HEK293 (cell line): Measurements from ENCODE around the gene GARIN6.

ENCODE experiments used
- CTCF ChIA-PET: fragments of 350-600 bp; formaldehyde crosslinking; extraction: SDS; loops from one replicate; lab custom pipeline; 2021; ENCODE audit warnings: antibody characterized with exemption; lab: Yijun Ruan, JAX
- POLR2A ChIA-PET: fragments of 300-600 bp; formaldehyde crosslinking; extraction: SDS; loops from one replicate; lab custom pipeline; 2020; ENCODE audit warnings: antibody characterized with exemption, inconsistent platforms; lab: Yijun Ruan, JAX
- H3K27ac ChIP-seq: fragments of 200-500 bp; sonication (Bioruptor generic); 2 replicates; pipeline ENCODE4 v1.5.1; 2014; ENCODE audit warnings: low read depth, low read length, control low read depth, inconsistent platforms; ENCODE audit errors: extremely low read depth
- H3K36me3 ChIP-seq, 2 experiments: fragments of 200-500 bp in 1 of 2; sonication (Bioruptor generic) in 1 of 2; 1 replicate in 1 of 2; 2 replicates in 1 of 2; pipeline ENCODE4 v1.5.1; 2014 to 2017; ENCODE audit warnings: inconsistent platforms in 2 of 2, low read length in 2 of 2; ENCODE audit not compliant: control insufficient read depth in 2 of 2, insufficient read depth in 1 of 2
- H3K4me1 ChIP-seq: fragments of 200-500 bp; sonication (Bioruptor generic); 2 replicates; pipeline ENCODE4 v1.5.1; 2014; ENCODE audit warnings: mild to moderate bottlenecking, low read length, inconsistent platforms; ENCODE audit not compliant: control insufficient read depth, insufficient read depth
- H3K4me3 ChIP-seq: 2 replicates; pipeline ENCODE4 v1.5.1; 2011; ENCODE audit warnings: low read depth, mild to moderate bottlenecking, control low read depth, low read length, moderate library complexity
- H3K9me3 ChIP-seq: fragments of 200-500 bp; sonication (Bioruptor generic); 2 replicates; pipeline ENCODE4 v1.5.1; 2014; ENCODE audit warnings: low read depth, low read length, inconsistent platforms; ENCODE audit not compliant: control insufficient read depth, insufficient read depth
- MEIS1 ChIP-seq: sonication (generic); formaldehyde crosslinking; IDR thresholded peaks from 2 replicates; pipeline ENCODE4 v1.8.1; 2022; ENCODE audit warnings: missing genetic modification reagents, mild to moderate bottlenecking, borderline replicate concordance
- PATZ1 ChIP-seq: fragments of 450-650 bp; formaldehyde crosslinking; IDR thresholded peaks from 2 replicates; pipeline ENCODE4 v1.5.1; 2016; ENCODE audit warnings: missing biosample characterization, missing genetic modification characterization
- TRIM28 ChIP-seq: IDR thresholded peaks from 2 replicates; pipeline ENCODE4 v1.6.1; 2011; ENCODE audit warnings: low read length, control low read depth, borderline replicate concordance
- ZBTB44 ChIP-seq: fragments of 450-650 bp; IDR thresholded peaks from 2 replicates; pipeline ENCODE4 v1.5.1; 2018; ENCODE audit warnings: missing biosample characterization, mild to moderate bottlenecking, missing genetic modification characterization
- ZFP37 ChIP-seq: fragments of 450-650 bp; formaldehyde crosslinking; IDR thresholded peaks from 2 replicates; pipeline ENCODE4 v1.5.1; 2016; ENCODE audit warnings: missing biosample characterization, missing genetic modification characterization
- ZNF132 ChIP-seq: fragments of 450-650 bp; formaldehyde crosslinking; IDR thresholded peaks from 2 replicates; pipeline ENCODE4 v1.5.1; 2017; ENCODE audit warnings: missing biosample characterization, missing genetic modification characterization, borderline replicate concordance
- ZNF146 ChIP-seq: fragments of 450-650 bp; formaldehyde crosslinking; IDR thresholded peaks from 2 replicates; pipeline ENCODE4 v1.5.1; 2016; ENCODE audit warnings: missing biosample characterization, missing genetic modification characterization
- ZNF184 ChIP-seq: fragments of 450-650 bp; IDR thresholded peaks from 2 replicates; pipeline ENCODE4 v1.5.1; 2018; ENCODE audit warnings: missing biosample characterization, mild to moderate bottlenecking, missing genetic modification characterization
- ZNF335 ChIP-seq: fragments of 450-650 bp; formaldehyde crosslinking; conservative IDR thresholded peaks from 2 replicates; pipeline ENCODE4 v1.5.1; 2016; ENCODE audit warnings: missing biosample characterization, missing genetic modification characterization
- ZNF488 ChIP-seq: fragments of 450-650 bp; formaldehyde crosslinking; IDR thresholded peaks from 2 replicates; pipeline ENCODE4 v1.5.1; 2016; ENCODE audit warnings: missing biosample characterization, missing genetic modification characterization
- ZNF501 ChIP-seq: fragments of 450-650 bp; formaldehyde crosslinking; IDR thresholded peaks from 2 replicates; pipeline ENCODE4 v1.5.1; 2016; ENCODE audit warnings: missing biosample characterization, missing genetic modification characterization
- ZNF624 ChIP-seq: fragments of 450-650 bp; formaldehyde crosslinking; IDR thresholded peaks from 2 replicates; pipeline ENCODE4 v1.5.1; 2017; ENCODE audit warnings: missing biosample characterization, missing genetic modification characterization
- ZNF670 ChIP-seq: fragments of 450-650 bp; formaldehyde crosslinking; IDR thresholded peaks from 2 replicates; pipeline ENCODE4 v1.5.1; 2016; ENCODE audit warnings: missing biosample characterization, missing genetic modification characterization, low read depth
- ZNF707 ChIP-seq: fragments of 450-650 bp; formaldehyde crosslinking; IDR thresholded peaks from 2 replicates; pipeline ENCODE4 v1.5.1; 2016; ENCODE audit warnings: missing biosample characterization, missing genetic modification characterization
- ZNF792 ChIP-seq: fragments of 450-650 bp; formaldehyde crosslinking; IDR thresholded peaks from 2 replicates; pipeline ENCODE4 v1.5.1; 2016; ENCODE audit warnings: missing biosample characterization, missing genetic modification characterization
- ZSCAN4 ChIP-seq: fragments of 450-650 bp; formaldehyde crosslinking; IDR thresholded peaks from 2 replicates; pipeline ENCODE4 v1.5.1; 2017; ENCODE audit warnings: missing biosample characterization, missing genetic modification characterization
- TF ChIP-seq, protein P1 (sequence below): fragments of 450-650 bp; formaldehyde crosslinking; IDR thresholded peaks from 2 replicates; pipeline ENCODE4 v1.5.1; 2016; ENCODE audit warnings: missing biosample characterization, missing genetic modification characterization
- TF ChIP-seq, protein P2 (sequence below): fragments of 450-650 bp; formaldehyde crosslinking; IDR thresholded peaks from 2 replicates; pipeline ENCODE4 v1.5.1; 2016; ENCODE audit warnings: missing biosample characterization, missing genetic modification characterization
- TF ChIP-seq, protein P3 (sequence below): fragments of 450-650 bp; formaldehyde crosslinking; IDR thresholded peaks from 2 replicates; pipeline ENCODE4 v1.5.1; 2017; ENCODE audit warnings: missing biosample characterization, missing genetic modification characterization
- TF ChIP-seq, protein P4 (sequence below): fragments of 450-650 bp; IDR thresholded peaks from 2 replicates; pipeline ENCODE4 v1.5.1; 2018; ENCODE audit warnings: missing biosample characterization, missing genetic modification characterization
- TF ChIP-seq, protein P5 (sequence below): fragments of 450-650 bp; formaldehyde crosslinking; IDR thresholded peaks from 2 replicates; pipeline ENCODE4 v1.5.1; 2016; ENCODE audit warnings: missing biosample characterization, missing genetic modification characterization

Gene GARIN6

DNA sequence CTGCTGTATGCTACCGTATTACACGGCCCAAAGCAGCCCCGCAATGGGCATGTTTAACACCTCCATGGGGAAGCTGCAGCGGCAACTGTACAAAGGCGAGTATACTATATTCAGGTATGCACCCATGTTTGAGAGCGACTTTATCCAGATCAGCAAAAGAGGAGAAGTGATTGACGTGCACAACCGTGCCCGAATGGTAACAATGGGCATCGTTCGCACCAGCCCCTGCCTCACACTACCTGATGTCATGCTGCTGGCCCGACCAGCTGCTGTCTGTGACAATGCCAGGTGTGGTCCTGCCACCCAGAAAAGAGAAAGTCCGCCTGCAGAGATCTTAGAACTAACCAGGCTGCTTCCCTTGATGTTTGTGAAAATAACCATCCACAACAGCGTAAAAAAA is 630 bp downstream of the GARIN6 start:
- CTCF ChIA-PET: no interaction called here

GRCh38 chr12:99649551-99649950 is 2.0 kb downstream of the GARIN6 start:
- H3K36me3 ChIP-seq: no peaks in the 10 kb centered on the region
- H3K9me3 ChIP-seq: no peaks in the 10 kb centered on the region
- no peak overlapping the region for H3K27ac ChIP-seq
- ChIA-PET CTCF (no interaction called here), POLR2A (no interaction called here)
- H3K4me1 ChIP-seq: no peaks in the 10 kb centered on the region
- no peak overlapping the region for H3K4me3 ChIP-seq
- no peak for TF ChIP-seq TRIM28
- TF ChIP-seq, protein P1, sequence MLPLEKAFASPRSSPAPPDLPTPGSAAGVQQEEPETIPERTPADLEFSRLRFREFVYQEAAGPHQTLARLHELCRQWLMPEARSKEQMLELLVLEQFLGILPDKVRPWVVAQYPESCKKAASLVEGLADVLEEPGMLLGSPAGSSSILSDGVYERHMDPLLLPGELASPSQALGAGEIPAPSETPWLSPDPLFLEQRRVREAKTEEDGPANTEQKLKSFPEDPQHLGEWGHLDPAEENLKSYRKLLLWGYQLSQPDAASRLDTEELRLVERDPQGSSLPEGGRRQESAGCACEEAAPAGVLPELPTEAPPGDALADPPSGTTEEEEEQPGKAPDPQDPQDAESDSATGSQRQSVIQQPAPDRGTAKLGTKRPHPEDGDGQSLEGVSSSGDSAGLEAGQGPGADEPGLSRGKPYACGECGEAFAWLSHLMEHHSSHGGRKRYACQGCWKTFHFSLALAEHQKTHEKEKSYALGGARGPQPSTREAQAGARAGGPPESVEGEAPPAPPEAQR (tag by site-specific recombination): no peak
- no peak for TF ChIP-seq ZBTB44 (tag by site-specific recombination)
- TF ChIP-seq ZNF146 (tag by site-specific recombination): no peak
- TF ChIP-seq, protein P2, sequence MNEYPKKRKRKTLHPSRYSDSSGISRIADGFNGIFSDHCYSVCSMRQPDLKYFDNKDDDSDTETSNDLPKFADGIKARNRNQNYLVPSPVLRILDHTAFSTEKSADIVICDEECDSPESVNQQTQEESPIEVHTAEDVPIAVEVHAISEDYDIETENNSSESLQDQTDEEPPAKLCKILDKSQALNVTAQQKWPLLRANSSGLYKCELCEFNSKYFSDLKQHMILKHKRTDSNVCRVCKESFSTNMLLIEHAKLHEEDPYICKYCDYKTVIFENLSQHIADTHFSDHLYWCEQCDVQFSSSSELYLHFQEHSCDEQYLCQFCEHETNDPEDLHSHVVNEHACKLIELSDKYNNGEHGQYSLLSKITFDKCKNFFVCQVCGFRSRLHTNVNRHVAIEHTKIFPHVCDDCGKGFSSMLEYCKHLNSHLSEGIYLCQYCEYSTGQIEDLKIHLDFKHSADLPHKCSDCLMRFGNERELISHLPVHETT (tag by site-specific recombination): no peak
- TF ChIP-seq, protein P3, sequence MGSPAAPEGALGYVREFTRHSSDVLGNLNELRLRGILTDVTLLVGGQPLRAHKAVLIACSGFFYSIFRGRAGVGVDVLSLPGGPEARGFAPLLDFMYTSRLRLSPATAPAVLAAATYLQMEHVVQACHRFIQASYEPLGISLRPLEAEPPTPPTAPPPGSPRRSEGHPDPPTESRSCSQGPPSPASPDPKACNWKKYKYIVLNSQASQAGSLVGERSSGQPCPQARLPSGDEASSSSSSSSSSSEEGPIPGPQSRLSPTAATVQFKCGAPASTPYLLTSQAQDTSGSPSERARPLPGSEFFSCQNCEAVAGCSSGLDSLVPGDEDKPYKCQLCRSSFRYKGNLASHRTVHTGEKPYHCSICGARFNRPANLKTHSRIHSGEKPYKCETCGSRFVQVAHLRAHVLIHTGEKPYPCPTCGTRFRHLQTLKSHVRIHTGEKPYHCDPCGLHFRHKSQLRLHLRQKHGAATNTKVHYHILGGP (tag by site-specific recombination): no peak
- no peak for TF ChIP-seq ZNF624 (tag by site-specific recombination)

More for the DNA sequence above, 630 bp downstream of the GARIN6 start:
- TF ChIP-seq ZFP37: no peak
- TF ChIP-seq ZNF488: no peak
- TF ChIP-seq, protein P4, sequence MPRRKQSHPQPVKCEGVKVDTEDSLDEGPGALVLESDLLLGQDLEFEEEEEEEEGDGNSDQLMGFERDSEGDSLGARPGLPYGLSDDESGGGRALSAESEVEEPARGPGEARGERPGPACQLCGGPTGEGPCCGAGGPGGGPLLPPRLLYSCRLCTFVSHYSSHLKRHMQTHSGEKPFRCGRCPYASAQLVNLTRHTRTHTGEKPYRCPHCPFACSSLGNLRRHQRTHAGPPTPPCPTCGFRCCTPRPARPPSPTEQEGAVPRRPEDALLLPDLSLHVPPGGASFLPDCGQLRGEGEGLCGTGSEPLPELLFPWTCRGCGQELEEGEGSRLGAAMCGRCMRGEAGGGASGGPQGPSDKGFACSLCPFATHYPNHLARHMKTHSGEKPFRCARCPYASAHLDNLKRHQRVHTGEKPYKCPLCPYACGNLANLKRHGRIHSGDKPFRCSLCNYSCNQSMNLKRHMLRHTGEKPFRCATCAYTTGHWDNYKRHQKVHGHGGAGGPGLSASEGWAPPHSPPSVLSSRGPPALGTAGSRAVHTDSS: no peak
- TF ChIP-seq ZNF707 (tag by site-specific recombination): no peak
- no peak for TF ChIP-seq ZNF670
- TF ChIP-seq MEIS1 (CRISPR knock-in tag): no peak
- TF ChIP-seq ZSCAN4 (tag by site-specific recombination): no peak
- TF ChIP-seq, protein P5, sequence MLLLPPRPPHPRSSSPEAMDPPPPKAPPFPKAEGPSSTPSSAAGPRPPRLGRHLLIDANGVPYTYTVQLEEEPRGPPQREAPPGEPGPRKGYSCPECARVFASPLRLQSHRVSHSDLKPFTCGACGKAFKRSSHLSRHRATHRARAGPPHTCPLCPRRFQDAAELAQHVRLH (tag by site-specific recombination): no peak
- TF ChIP-seq ZNF792: no peak
- TF ChIP-seq PATZ1: no peak
- TF ChIP-seq ZNF501 (tag by site-specific recombination): no peak
- no peak for TF ChIP-seq ZNF184 (tag by site-specific recombination)
- no peak for TF ChIP-seq ZNF335 (tag by site-specific recombination)
- TF ChIP-seq ZNF132 (tag by site-specific recombination): no peak
- Histone ChIP-seq H3K4me1 (no peaks in the 10 kb centered on the region), H3K4me3 (no peak overlapping the region), H3K36me3 (no peaks in the 10 kb centered on the region), H3K27ac (no peak overlapping the region), H3K9me3 (no peaks in the 10 kb centered on the region)
- POLR2A ChIA-PET: no interaction called here
